ENCODE measurements around the gene AHDC1. TPM values are rescaled to one million over a fixed set of nuclear protein-coding genes. Genes with fewer than 3 reads are reported as not detected.

The AHDC1 gene
- total and polyA plus RNA-seq, 9 of the 15 experiments (the other 6 are each of a cell fraction or from before 2014, with no cell fraction given): 0.21 to 36.4 (median 4.7) TPM

DNA sequence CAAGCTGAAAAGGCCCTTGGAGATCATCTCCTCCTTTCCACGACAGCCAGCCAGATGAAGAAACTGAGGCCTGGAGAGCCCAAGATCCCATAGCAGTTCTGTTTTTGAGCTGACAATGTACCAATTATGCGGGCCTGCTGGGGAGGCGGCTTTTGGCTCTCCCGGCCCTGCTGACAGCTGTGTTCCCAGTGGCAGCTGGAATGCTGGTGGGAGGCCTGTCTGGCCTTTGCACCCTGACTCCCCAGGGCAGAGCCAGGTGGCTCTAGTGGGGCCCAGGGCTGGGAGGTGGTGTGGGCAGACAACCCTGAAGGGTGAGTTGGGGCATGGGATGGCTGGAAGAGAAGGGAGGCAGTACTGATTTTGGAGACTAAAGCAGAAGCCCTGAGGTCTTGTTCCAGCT is 83.3 kb downstream of the AHDC1 start (continued):
- TF ChIP-seq AFF4 (CRISPR knock-in tag; IDR thresholded peaks at IDR 0.05) (no peak), MLX (CRISPR knock-in tag; conservative IDR thresholded peaks at IDR 0.05) (no peak), THAP7 (CRISPR knock-in tag; IDR thresholded peaks at IDR 0.05) (no peak)

All from K562 (cell line).